Right hindlimb (tissue), 1 donor: ENCODE data around the gene HNRNPUL2.
"Not testable (repeated sequence)": the region's sequence is repeated elsewhere in the genome, so short reads cannot be mapped to it uniquely, and the experiment has no call there.

Experiments used
- DNase-seq: peaks from one replicate; pipeline ENCODE4 v3.0.0-alpha.2; 2018

Gene HNRNPUL2

GRCh38 chr11:62726156-62726914 lies 922 bp downstream of the HNRNPUL2 start:
- no peak for DNase-seq

DNA sequence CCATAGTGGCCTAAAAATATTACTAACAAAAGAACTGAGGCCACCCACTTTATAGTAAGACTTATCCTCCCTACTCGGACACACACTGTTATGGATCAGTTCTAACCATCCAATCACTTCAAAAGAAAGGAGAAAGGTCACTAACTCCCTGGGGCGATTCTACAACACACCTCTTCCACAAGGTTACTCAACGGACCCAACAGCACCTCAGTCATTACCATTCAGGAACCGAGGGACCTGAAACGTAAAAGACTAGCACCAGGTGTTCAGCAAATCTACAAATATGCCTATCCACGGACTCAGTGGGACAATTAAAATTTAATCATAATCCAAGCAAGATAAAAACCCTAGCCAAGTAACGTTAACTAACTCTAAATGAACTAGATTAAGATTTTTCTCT lies 1.6 kb downstream of the HNRNPUL2 start:
- DNase-seq = no peak

DNA sequence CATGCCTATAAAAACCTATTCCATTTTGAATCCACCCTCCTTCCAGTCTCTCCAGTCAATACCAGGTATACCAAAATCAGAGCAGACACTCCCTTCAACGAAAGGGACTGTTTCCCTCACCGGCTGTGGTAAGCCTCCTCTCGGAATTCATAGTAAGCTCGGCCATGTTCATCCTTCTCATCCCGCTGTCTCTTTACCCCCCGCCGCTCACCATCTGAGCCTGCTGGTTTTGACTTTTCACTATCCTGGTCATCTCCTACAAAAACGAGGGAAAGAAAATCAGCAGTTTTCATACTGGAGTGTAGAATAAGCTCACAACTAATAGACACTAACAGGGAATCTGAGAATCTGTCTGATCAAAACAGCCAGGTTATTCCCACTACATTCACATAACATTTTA lies 3.1 kb downstream of the HNRNPUL2 start:
- no peak for DNase-seq

- DNase-seq = no peak
Observed at GRCh38 chr11:62721994-62722393, 5.3 kb downstream of the HNRNPUL2 start.

- no peak for DNase-seq
Observed at GRCh38 chr11:62719302-62719978, 7.8 kb downstream of the HNRNPUL2 start.

- DNase-seq = no peak
Observed at GRCh38 chr11:62716816-62717215, 10.4 kb downstream of the HNRNPUL2 start.

DNA sequence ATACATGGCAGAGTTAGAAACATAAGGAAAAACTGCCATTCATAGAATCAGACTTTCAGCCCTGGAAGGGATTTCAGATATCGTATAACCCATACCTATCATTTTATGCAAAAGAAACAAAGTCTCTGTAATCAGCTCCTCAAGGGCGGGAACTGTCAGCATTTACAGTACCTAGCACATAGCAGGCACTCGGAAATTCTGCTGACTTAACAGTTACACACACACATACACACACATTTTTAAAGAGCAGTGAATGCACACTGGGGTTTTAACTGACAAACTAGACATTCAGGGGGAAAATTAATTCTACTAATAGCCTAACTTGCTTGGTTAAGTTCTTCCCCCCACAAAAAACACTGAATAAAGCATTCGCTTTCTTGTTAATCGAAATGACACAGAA lies 11.1 kb downstream of the HNRNPUL2 start:
- no peak for DNase-seq

- DNase-seq = no peak
Observed at GRCh38 chr11:62715150-62716130, 11.8 kb downstream of the HNRNPUL2 start.

DNA sequence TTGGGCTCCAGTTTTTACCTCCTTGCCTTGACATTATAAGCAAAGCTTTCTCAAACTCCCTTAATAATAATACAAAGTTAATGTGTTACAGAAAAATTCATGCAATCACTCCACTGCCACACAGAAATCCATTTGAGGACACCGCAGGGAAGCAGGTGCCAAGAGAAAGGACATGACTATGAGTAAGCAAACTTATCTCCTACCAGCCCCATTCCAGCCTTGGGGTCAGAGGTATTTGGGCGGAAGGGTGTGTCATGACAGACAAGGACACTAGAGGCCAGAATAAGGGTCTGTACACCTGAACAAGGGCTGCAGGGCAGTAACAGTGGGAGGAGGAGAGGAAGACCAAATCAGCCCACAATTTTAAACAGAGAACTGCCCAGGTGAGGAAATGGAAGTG lies 13.9 kb downstream of the HNRNPUL2 start:
- no peak for DNase-seq

- DNase-seq = no peak
Observed at GRCh38 chr11:62712861-62713260, 14.4 kb downstream of the HNRNPUL2 start.

GRCh38 chr11:62712276-62712812 lies 14.9 kb downstream of the HNRNPUL2 start:
- DNase-seq = no peak

DNA sequence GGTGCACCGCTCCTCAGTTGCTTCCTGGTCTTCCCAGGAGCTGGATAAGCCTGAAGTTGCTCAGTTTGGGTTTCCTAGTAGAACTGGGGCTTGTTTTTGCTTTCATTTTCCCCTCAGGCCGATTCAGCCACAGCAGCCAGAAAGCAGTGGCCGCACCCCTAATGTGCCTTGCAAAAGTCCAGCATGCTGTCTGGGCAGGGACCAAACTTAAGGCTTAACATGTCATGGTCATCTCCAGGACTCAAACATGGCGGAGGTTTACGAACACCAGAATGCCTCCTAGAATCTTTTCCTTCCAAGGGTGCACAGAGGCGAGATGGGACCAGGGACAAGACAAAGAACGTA lies 17.3 kb downstream of the HNRNPUL2 start:
- no peak for DNase-seq

DNA sequence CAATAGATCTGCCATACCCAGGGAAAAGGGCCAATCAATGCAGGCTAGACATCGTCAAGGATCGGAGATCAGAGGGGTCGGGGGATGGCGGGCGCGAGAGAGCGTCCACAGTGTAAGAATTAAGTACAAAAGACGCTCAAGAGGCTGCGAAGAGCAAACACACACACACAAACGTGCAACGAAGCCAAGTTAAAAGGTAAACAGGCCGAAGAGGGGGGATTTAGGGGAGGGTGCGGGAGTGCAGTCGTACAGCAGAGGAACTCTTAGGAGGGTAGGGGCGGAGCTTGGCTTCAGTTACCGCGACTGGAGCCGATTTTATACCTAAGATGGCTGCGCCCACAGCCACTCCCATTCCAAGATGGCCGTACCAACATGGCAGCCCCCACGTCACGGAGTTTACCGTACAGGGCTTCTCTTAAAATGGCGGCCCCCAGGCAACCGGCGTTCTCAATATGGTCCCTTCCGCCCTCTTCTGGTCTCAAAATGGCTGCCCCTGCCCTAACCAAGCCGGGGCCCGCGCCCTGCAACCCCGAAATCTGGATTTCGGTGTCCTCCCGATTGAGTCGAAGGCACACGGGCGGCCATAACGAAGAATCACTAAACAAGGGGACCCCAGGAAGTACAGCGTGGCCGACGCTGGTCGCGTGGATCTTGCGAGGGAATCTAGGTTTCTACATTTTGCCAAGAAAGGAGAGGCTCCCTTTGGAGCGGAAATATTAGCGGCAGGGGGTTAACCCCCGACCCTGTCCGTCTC lies 17.8 kb downstream of the HNRNPUL2 start:
- peak; percentile 98 for DNase-seq

DNA sequence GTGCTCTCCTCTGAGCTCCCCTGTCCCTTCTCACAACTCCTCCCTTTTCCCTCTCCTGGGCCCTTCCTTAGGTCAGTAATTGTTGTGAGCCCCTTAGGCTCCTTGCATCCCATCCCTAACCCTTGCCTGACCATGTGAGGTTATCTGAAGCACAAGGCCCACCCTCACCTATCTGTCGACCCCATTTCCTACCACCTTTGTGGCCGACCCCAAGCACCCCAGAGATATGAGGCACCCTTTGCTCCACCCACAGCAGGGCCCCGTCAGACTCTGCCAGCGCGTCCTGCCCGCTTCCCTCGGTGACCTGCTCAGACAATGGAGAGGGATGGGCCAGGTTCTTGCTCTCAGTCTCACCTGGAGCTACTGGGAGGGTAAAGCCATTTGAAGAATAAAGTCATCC lies 18.5 kb downstream of the HNRNPUL2 start:
- peak; percentile 53 for DNase-seq

DNA sequence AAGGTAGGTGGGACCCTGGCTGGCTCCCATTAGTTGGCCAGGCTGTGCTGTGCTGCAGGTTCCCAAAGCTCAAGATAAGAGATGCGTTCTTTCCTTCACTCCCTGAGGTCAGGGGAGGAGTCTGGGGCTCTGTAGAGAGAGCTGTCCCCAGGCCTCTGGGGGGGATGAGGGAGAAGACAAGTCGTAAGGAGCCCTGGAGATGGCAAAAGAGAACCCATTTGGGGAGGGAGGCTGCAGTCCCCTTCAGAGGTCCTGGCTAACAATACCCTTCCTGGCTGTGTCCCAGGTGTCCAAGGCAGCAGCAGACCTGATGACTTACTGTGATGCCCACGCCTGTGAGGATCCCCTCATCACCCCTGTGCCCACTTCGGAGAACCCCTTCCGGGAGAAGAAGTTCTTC lies 18.9 kb downstream of the HNRNPUL2 start:
- no peak for DNase-seq

DNA sequence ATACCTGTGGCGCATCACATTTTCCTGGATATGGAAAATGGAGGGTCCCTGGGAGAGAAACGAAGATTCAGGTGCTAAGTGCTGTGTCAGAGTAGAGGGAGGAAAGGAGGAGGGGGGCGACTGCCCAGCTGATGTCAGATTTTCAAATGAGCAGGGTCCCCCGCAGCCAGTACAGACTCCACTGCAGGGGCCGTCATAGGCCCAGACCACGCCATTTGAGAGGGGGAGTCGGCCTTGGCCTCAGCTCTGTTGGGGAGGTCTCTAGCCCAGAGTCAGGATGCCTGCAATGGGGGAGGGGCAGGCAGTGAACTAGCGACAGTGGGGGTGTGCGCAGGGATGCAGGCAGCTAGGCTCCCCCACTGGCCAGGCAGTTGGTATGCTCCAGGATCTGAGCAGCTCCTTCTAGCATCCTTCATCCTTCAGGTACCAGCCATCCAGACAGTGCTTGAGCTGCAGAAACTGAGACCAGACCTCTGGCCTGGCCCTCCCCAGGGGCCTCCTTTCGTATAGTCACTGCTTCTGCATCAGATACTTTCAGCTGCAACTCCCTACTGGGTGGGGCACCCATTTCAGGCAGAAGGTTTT lies 19.9 kb downstream of the HNRNPUL2 start, which contains the start of the genes BSCL2 and GNG3:
Gene BSCL2 (minus strand): TSS at position 148 of the 585 bp plus-strand sequence. CDS start 229 bp downstream, outside the sequence.
Gene GNG3 (plus strand): TSS at position 400 of the 585 bp plus-strand sequence. CDS start 620 bp downstream, outside the sequence.
- peak; percentile 54 for DNase-seq

GRCh38 chr11:62706850-62707247 lies 20.4 kb downstream of the HNRNPUL2 start:
- DNase-seq = no peak

GRCh38 chr11:62705880-62706849 lies 21.1 kb downstream of the HNRNPUL2 start:
- peak; percentile 96 for DNase-seq

DNA sequence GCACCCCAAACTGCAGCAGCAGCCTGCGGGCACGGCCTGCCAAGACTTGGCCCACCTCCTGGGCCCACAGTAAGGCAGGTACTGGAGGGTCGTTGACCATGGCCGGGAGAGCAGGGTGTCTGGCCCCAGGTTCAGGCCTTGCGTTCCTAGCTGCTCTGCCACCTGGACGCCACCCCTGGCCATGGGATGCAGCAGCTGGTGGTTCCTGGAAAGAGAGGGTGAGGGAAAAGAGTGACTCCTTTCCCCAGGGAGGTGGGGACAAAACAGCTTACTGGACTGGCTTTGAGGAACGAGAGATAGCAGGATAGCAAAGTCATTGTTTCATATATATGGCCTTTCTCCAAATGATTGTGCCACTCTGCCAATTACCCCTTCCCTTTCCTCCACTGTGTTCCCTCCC lies 21.8 kb downstream of the HNRNPUL2 start:
- no peak for DNase-seq

- DNase-seq = not testable (repeated sequence)
Observed at GRCh38 chr11:62703921-62704320, 23.3 kb downstream of the HNRNPUL2 start.
